CD4-positive, alpha-beta T cell (primary cell): ENCODE measurements around the gene LPXN. TPM values are rescaled to one million over a fixed set of nuclear protein-coding genes. Genes with fewer than 3 reads are reported as not detected.

ENCODE experiments used
- ATAC-seq: fragments of 200-7000 bp; cut with Tn5 transposase; one replicate; pipeline ENCODE4 v1.10.0; 2022; ENCODE audit warnings: mild to moderate bottlenecking; ENCODE audit not compliant: poor library complexity
- CTCF ChIA-PET: fragments of 350-600 bp; sonication (Branson Sonifier 250); formaldehyde crosslinking; loops from one replicate; lab custom pipeline; 2021; ENCODE audit warnings: antibody characterized with exemption, inconsistent platforms; lab: Charles Lee
- POLR2A ChIA-PET: fragments of 350-600 bp; sonication (Branson Sonifier 250); formaldehyde crosslinking; loops from one replicate; lab custom pipeline; 2021; ENCODE audit warnings: antibody characterized with exemption, inconsistent platforms; lab: Charles Lee
- DNase-seq, 14 experiments: peaks; one replicate each; pipeline ENCODE4 v3.0.0-alpha.2; 2013 to 2020; ENCODE audit warnings: mixed read lengths in 2 of 14
- H3K27ac ChIP-seq, 2 donors: one replicate each; pipeline versions ENCODE4 v1.5.1 to v1.7.0; 2013; ENCODE audit warnings: low read length in 2 of 2, low read depth in 1 of 2, mild to moderate bottlenecking in 1 of 2
- H3K27me3 ChIP-seq, 2 experiments: 1 replicate in 1 of 2; 2 replicates in 1 of 2; pipeline versions ENCODE4 v1.6.1 to v1.7.0; 2013; ENCODE audit warnings: low read length in 2 of 2, control low read depth in 1 of 2, mild to moderate bottlenecking in 1 of 2, moderate library complexity in 1 of 2; ENCODE audit not compliant: insufficient read depth in 2 of 2, control insufficient read depth in 1 of 2
- H3K36me3 ChIP-seq: one replicate; pipeline ENCODE4 v1.6.1; 2013; ENCODE audit warnings: low read length, control low read depth; ENCODE audit not compliant: insufficient read depth
- H3K4me1 ChIP-seq: one replicate; pipeline ENCODE4 v1.6.1; 2013; ENCODE audit warnings: low read length, control low read depth; ENCODE audit not compliant: insufficient read depth
- H3K4me3 ChIP-seq: one replicate; pipeline ENCODE4 v1.5.1; 2013; ENCODE audit warnings: mild to moderate bottlenecking, low read length, moderate library complexity
- H3K9me3 ChIP-seq, 2 experiments: 1 replicate in 1 of 2; 2 replicates in 1 of 2; pipeline versions ENCODE4 v1.6.1 to v1.7.0; 2013; ENCODE audit warnings: low read length in 2 of 2, mild to moderate bottlenecking in 2 of 2, control low read depth in 1 of 2, moderate library complexity in 1 of 2; ENCODE audit not compliant: control insufficient read depth in 1 of 2, insufficient read depth in 1 of 2
- H3K27ac Mint-ChIP-seq: one replicate; pipeline ENCODE4 v1.8.0; 2020; ENCODE audit warnings: mixed read lengths
- H3K27me3 Mint-ChIP-seq: one replicate; pipeline ENCODE4 v1.8.0; 2021; ENCODE audit warnings: mixed read lengths
- H3K36me3 Mint-ChIP-seq: one replicate; pipeline ENCODE4 v1.8.0; 2021; ENCODE audit warnings: low read depth, mixed read lengths
- H3K4me1 Mint-ChIP-seq: one replicate; pipeline ENCODE4 v1.8.0; 2021; ENCODE audit warnings: low read depth, mixed read lengths
- H3K4me3 Mint-ChIP-seq: one replicate; pipeline ENCODE4 v1.8.0; 2020; ENCODE audit warnings: mild to moderate bottlenecking, mixed read lengths
- H3K9me3 Mint-ChIP-seq: one replicate; pipeline ENCODE4 v1.8.0; 2020; ENCODE audit warnings: mixed read lengths
- intact Hi-C, 2 experiments: fragments of 100-400 bp; cut with DNase I in 1 of 2; cut with micrococcal nuclease in 1 of 2; formaldehyde crosslinking; loops; one replicate each; pipeline versions ENCODE4 v1.15.1 to v1.9.0; 2023 to 2025; cut with DNase I, micrococcal nuclease
- total RNA-seq, 174 experiments: library from RNA in 2 of 174; stranded (reverse) in 2 of 174; gene quantifications; one replicate each; pipeline ENCODE4 v1.2.3 and lab custom pipeline; 2021 to 2026
- TF ChIP-seq, protein P1 (sequence below): fragments of 200-600 bp; IDR thresholded peaks from one replicate; pipeline ENCODE4 v1.8.0; 2022; ENCODE audit warnings: antibody characterized with exemption, mild to moderate bottlenecking

Gene LPXN
- total RNA-seq, 2 experiments from 2014 or later = 35.5 to 36.3 TPM

- intact Hi-C loops = loop anchor here in 1 of 2 experiments (5.0 kb wide), 1 partner anchor 44 kb away; the partner anchor contains the start of genes LPXN and ZFP91
- DNase-seq = no peak
- peaks cover 80% of the 10 kb centered on the region for H3K36me3 ChIP-seq
- Mint-ChIP-seq H3K27ac (peak overlapping the region; percentile 71), H3K27me3 (no peaks in the 10 kb centered on the region), H3K4me1 (peaks cover 12% of the 10 kb centered on the region), H3K9me3 (no peaks in the 10 kb centered on the region), H3K4me3 (no peak overlapping the region), H3K36me3 (peaks cover 72% of the 10 kb centered on the region)
- H3K4me3 ChIP-seq = no peak overlapping the region
- no peak overlapping the region for H3K27ac ChIP-seq
- ChIA-PET POLR2A (interaction anchor here (0.6 to 1.1 kb wide), 5 partner anchors 16 to 1322 kb away, joined by 3 to 5 read pairs (median 3); no protein-coding TSS in a partner anchor), CTCF (interaction anchor here (0.8 kb wide), 1 partner anchor 54 kb away, joined by 3 read pairs; no protein-coding TSS in a partner anchor)
- H3K4me1 ChIP-seq = no peaks in the 10 kb centered on the region
- H3K27me3 ChIP-seq = no peaks in the 10 kb centered on the region
- H3K9me3 ChIP-seq = no peaks in the 10 kb centered on the region
- no peak for ATAC-seq
- TF ChIP-seq, protein P1, sequence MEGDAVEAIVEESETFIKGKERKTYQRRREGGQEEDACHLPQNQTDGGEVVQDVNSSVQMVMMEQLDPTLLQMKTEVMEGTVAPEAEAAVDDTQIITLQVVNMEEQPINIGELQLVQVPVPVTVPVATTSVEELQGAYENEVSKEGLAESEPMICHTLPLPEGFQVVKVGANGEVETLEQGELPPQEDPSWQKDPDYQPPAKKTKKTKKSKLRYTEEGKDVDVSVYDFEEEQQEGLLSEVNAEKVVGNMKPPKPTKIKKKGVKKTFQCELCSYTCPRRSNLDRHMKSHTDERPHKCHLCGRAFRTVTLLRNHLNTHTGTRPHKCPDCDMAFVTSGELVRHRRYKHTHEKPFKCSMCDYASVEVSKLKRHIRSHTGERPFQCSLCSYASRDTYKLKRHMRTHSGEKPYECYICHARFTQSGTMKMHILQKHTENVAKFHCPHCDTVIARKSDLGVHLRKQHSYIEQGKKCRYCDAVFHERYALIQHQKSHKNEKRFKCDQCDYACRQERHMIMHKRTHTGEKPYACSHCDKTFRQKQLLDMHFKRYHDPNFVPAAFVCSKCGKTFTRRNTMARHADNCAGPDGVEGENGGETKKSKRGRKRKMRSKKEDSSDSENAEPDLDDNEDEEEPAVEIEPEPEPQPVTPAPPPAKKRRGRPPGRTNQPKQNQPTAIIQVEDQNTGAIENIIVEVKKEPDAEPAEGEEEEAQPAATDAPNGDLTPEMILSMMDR = no peak
These were observed 46.1 kb upstream of the LPXN start for GRCh38 chr11:58621586-58622262.

DNA sequence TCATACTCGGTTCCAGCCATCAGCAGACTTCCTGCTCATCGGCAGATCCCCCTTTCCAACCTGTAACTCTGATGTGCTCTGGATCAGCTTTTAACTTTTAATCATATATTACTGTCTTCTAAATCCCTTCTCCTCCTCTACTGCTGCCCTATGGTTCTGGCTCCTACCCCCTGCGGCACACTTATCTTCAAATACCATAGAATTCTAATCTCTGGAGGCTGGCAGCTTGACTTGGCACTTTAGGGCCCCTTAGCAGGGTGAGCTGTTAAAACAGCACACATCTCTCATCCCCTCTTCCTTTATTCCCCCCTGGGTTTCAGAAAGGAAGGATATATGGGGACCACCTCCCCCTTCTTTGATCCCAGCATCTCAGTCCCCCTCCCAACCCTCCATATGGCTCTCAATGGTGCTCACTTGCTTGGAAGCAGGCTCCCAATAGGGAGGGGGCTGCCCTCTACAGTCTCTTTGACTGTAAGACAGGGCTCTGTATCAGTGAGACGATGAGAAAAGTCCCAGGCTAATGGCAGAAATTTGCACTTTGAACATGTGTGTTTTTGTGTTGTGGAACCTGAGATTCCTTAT lies 42.4 kb upstream of the LPXN start:
- H3K4me3 Mint-ChIP-seq = no peak overlapping the region
- H3K27me3 ChIP-seq = no peaks in the 10 kb centered on the region
- no peaks in the 10 kb centered on the region for H3K9me3 ChIP-seq
- H3K27ac ChIP-seq = no peak overlapping the region
- no peak overlapping the region for H3K4me3 ChIP-seq
- H3K9me3 Mint-ChIP-seq = no peaks in the 10 kb centered on the region
- H3K4me1 Mint-ChIP-seq = peaks cover 12% of the 10 kb centered on the region
- peaks cover 89% of the 10 kb centered on the region for H3K36me3 Mint-ChIP-seq
- peak overlapping the region; percentile 59 for H3K27ac Mint-ChIP-seq
- H3K27me3 Mint-ChIP-seq = no peaks in the 10 kb centered on the region
- intact Hi-C loops = loop anchor here in 1 of 2 experiments (5.0 kb wide), 1 partner anchor 51 kb away; no protein-coding TSS in a partner anchor
- POLR2A ChIA-PET = interaction anchor here (1.0 kb wide), 1 partner anchor 40 kb away, joined by 3 read pairs; no protein-coding TSS in a partner anchor
- peaks cover 88% of the 10 kb centered on the region for H3K36me3 ChIP-seq
- DNase-seq (peak in 5 of 14 experiments; percentile 2 to 33 (median 11)), ATAC-seq (peak; percentile 59)
- CTCF ChIA-PET = interaction anchor here (1.1 to 1.5 kb wide), 2 partner anchors 32 to 50 kb away, joined by 3 to 4 read pairs; no protein-coding TSS in a partner anchor
- no peaks in the 10 kb centered on the region for H3K4me1 ChIP-seq
- TF ChIP-seq, protein P1 = no peak

DNA sequence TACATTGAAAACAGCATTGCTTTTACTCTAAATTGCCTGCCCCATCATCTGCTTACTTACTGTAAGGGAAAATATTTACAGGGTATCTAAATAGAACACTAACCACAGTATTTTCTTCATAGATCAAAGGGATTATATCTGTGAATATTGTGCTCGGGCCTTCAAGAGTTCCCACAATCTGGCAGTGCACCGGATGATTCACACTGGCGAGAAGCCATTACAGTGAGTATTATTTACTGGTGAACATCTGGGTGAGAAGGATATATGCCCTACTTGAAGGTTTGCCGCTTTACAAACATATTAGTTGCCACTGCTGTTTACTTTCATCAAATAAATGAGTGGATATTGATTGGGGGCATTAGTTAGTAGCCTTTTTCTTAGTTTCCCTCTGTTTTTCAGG lies 40.9 kb upstream of the LPXN start:
- no peak for ATAC-seq
- H3K36me3 Mint-ChIP-seq = peaks cover 89% of the 10 kb centered on the region

More for the DNA sequence above, 40.9 kb upstream of the LPXN start:
- no peaks in the 10 kb centered on the region for H3K9me3 ChIP-seq
- TF ChIP-seq, protein P1 = no peak
- peaks cover 10% of the 10 kb centered on the region for H3K4me1 Mint-ChIP-seq
- CTCF ChIA-PET = no interaction called here
- no peak overlapping the region for H3K4me3 ChIP-seq
- no peaks in the 10 kb centered on the region for H3K9me3 Mint-ChIP-seq
- H3K4me3 Mint-ChIP-seq = no peak overlapping the region
- peaks cover 93% of the 10 kb centered on the region for H3K36me3 ChIP-seq
- H3K27me3 Mint-ChIP-seq = no peaks in the 10 kb centered on the region
- no peak for DNase-seq
- intact Hi-C loops = loop anchor here in 1 of 2 experiments (5.0 kb wide), 1 partner anchor 49 kb away; no protein-coding TSS in a partner anchor
- H3K27me3 ChIP-seq = no peaks in the 10 kb centered on the region
- H3K27ac ChIP-seq = no peak overlapping the region
- POLR2A ChIA-PET = no interaction called here
- H3K27ac Mint-ChIP-seq = peak overlapping the region; percentile 36
- H3K4me1 ChIP-seq = no peaks in the 10 kb centered on the region
